Stomach (tissue), 4 donors: ENCODE results near the gene RPS27.

Source experiments
- CTCF ChIP-seq, 7 experiments: fragments of 450-650 bp in 4 of 7; fragments of 200-600 bp in 3 of 7; sonication (generic) in 3 of 7; IDR thresholded peaks; one replicate each; pipeline ENCODE4 v1.5.1; 2016 to 2019; ENCODE audit warnings: antibody characterized with exemption in 7 of 7, control low read depth in 2 of 7, mild to moderate bottlenecking in 1 of 7
- EP300 ChIP-seq: sonication (generic); formaldehyde crosslinking; IDR thresholded peaks from one replicate; pipeline ENCODE4 v1.6.1; 2017; ENCODE audit warnings: antibody characterized with exemption
- POLR2A ChIP-seq, 4 donors: fragments of 450-650 bp; IDR thresholded peaks; one replicate each; pipeline ENCODE4 v1.6.1; 2016; ENCODE audit warnings: antibody characterized with exemption in 4 of 4, control low read depth in 2 of 4, mild to moderate bottlenecking in 1 of 4, moderate library complexity in 1 of 4
- POLR2AphosphoS5 ChIP-seq, 3 donors: sonication (generic); formaldehyde crosslinking; IDR thresholded peaks; one replicate each; pipeline ENCODE4 v1.6.1; 2016; ENCODE audit warnings: antibody characterized with exemption in 3 of 3

- no peak for TF ChIP-seq CTCF (IDR thresholded peaks at IDR 0.05)
- TF ChIP-seq POLR2A (IDR thresholded peaks at IDR 0.05), result no peak
- no peak for TF ChIP-seq POLR2AphosphoS5 (IDR thresholded peaks at IDR 0.05)
- TF ChIP-seq EP300, result no peak
These were observed 35.7 kb upstream of the RPS27 start for GRCh38 chr1:153954826-153955225.
